SK-N-SH treated with all-trans-retinoic acid at 6 μM for 48 hours (cell line): ENCODE data around the gene PDLIM7.
"Not testable (repeated sequence)": the region's sequence is repeated elsewhere in the genome, so short reads cannot be mapped to it uniquely, and the experiment has no call there.

Experiments
- CSDC2 ChIP-seq: fragments of 250-450 bp; sonication (Bioruptor Pico); IDR thresholded peaks from 2 replicates; pipeline ENCODE4 v1.5.0; 2020; ENCODE audit warnings: mild to moderate bottlenecking, moderate library complexity
- ISL1 ChIP-seq: fragments of 250-450 bp; sonication (Bioruptor Pico); IDR thresholded peaks from 2 replicates; pipeline ENCODE4 v2.1.2; 2022; ENCODE audit warnings: mild to moderate bottlenecking, moderate library complexity
- PATZ1 ChIP-seq: fragments of 250-450 bp; sonication (Bioruptor Pico); IDR thresholded peaks from 2 replicates; pipeline ENCODE4 v1.8.0; 2020; ENCODE audit warnings: mild to moderate bottlenecking, moderate library complexity, borderline replicate concordance
- RARB ChIP-seq: fragments of 250-450 bp; sonication (Bioruptor Pico); IDR thresholded peaks from 2 replicates; pipeline ENCODE4 v1.8.0; 2021; ENCODE audit warnings: mild to moderate bottlenecking, moderate library complexity
- ZC3H10 ChIP-seq: fragments of 250-450 bp; sonication (Bioruptor Pico); IDR thresholded peaks from 2 replicates; pipeline ENCODE4 v1.5.1; 2021; ENCODE audit warnings: mild to moderate bottlenecking, moderate library complexity
- ZFP3 ChIP-seq: fragments of 250-450 bp; sonication (Bioruptor Pico); IDR thresholded peaks from 2 replicates; pipeline ENCODE4 v1.5.0; 2020; ENCODE audit warnings: mild to moderate bottlenecking, moderate library complexity
- ZNF565 ChIP-seq: fragments of 450-650 bp; formaldehyde crosslinking; conservative IDR thresholded peaks from 2 replicates; pipeline ENCODE4 v1.5.0; 2020; ENCODE audit warnings: low read depth, mild to moderate bottlenecking, moderate library complexity
- ZNF70 ChIP-seq: fragments of 450-650 bp; formaldehyde crosslinking; IDR thresholded peaks from 2 replicates; pipeline ENCODE4 v1.5.0; 2020; ENCODE audit warnings: mild to moderate bottlenecking, moderate library complexity
- TF ChIP-seq, protein P1 (sequence below): fragments of 250-450 bp; sonication (Bioruptor Pico); IDR thresholded peaks from 2 replicates; pipeline ENCODE4 v1.5.1; 2020; ENCODE audit warnings: low read depth, mild to moderate bottlenecking, moderate library complexity
- TF ChIP-seq, protein P2 (sequence below): fragments of 250-450 bp; sonication (Bioruptor Pico); IDR thresholded peaks from 2 replicates; pipeline ENCODE4 v1.5.0; 2020; ENCODE audit warnings: mild to moderate bottlenecking, moderate library complexity

GRCh38 chr5:177534433-177534832 is 37.0 kb upstream of the PDLIM7 start:
- TF ChIP-seq RARB; ZNF70 (CRISPR knock-in tag); ZNF565; ZC3H10 (CRISPR knock-in tag); ZFP3 (CRISPR knock-in tag); PATZ1; ISL1 (CRISPR knock-in tag); CSDC2 (CRISPR knock-in tag): not testable (repeated sequence)
- TF ChIP-seq, protein P1, sequence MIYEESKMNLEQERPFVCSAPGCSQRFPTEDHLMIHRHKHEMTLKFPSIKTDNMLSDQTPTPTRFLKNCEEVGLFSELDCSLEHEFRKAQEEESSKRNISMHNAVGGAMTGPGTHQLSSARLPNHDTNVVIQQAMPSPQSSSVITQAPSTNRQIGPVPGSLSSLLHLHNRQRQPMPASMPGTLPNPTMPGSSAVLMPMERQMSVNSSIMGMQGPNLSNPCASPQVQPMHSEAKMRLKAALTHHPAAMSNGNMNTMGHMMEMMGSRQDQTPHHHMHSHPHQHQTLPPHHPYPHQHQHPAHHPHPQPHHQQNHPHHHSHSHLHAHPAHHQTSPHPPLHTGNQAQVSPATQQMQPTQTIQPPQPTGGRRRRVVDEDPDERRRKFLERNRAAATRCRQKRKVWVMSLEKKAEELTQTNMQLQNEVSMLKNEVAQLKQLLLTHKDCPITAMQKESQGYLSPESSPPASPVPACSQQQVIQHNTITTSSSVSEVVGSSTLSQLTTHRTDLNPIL (CRISPR knock-in tag) = not testable (repeated sequence)
- TF ChIP-seq, protein P2, sequence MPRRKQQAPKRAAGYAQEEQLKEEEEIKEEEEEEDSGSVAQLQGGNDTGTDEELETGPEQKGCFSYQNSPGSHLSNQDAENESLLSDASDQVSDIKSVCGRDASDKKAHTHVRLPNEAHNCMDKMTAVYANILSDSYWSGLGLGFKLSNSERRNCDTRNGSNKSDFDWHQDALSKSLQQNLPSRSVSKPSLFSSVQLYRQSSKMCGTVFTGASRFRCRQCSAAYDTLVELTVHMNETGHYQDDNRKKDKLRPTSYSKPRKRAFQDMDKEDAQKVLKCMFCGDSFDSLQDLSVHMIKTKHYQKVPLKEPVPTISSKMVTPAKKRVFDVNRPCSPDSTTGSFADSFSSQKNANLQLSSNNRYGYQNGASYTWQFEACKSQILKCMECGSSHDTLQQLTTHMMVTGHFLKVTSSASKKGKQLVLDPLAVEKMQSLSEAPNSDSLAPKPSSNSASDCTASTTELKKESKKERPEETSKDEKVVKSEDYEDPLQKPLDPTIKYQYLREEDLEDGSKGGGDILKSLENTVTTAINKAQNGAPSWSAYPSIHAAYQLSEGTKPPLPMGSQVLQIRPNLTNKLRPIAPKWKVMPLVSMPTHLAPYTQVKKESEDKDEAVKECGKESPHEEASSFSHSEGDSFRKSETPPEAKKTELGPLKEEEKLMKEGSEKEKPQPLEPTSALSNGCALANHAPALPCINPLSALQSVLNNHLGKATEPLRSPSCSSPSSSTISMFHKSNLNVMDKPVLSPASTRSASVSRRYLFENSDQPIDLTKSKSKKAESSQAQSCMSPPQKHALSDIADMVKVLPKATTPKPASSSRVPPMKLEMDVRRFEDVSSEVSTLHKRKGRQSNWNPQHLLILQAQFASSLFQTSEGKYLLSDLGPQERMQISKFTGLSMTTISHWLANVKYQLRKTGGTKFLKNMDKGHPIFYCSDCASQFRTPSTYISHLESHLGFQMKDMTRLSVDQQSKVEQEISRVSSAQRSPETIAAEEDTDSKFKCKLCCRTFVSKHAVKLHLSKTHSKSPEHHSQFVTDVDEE = not testable (repeated sequence)
